22Rv1 (cell line): ENCODE measurements around the gene MTMR11.

Source experiments
- H3K27ac ChIP-seq: fragments of 450-650 bp; 2 replicates; pipeline ENCODE4 v1.5.1; 2017
- ZFX ChIP-seq: fragments of 450-650 bp; IDR thresholded peaks from 2 replicates; pipeline ENCODE4 v1.6.1; 2017; ENCODE audit warnings: antibody characterized with exemption, borderline replicate concordance
- TF ChIP-seq, protein P1 (sequence below): fragments of 450-650 bp; IDR thresholded peaks from 2 replicates; pipeline ENCODE4 v1.5.1; 2017; ENCODE audit warnings: mild to moderate bottlenecking

Gene MTMR11

DNA sequence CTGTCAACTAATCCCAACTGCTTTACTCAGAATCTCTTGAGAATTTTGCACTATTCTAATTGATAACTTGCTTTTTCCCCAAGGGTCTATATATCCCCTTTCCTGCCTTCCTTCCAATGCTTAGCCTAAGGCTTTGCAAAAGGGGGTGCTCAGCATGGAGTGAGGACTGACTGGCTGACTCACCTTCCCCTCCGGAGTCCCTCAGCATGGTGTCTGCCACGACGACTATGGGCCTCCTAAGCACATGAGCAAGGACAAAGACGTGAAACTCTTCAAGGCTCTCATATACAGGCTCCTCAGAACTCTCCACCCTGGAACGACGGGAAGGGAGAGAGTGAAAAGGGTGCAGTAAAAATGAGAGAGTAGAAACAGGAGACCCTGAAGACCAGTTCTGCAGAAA is 13.2 kb upstream of the MTMR11 start:
- TF ChIP-seq, protein P1, sequence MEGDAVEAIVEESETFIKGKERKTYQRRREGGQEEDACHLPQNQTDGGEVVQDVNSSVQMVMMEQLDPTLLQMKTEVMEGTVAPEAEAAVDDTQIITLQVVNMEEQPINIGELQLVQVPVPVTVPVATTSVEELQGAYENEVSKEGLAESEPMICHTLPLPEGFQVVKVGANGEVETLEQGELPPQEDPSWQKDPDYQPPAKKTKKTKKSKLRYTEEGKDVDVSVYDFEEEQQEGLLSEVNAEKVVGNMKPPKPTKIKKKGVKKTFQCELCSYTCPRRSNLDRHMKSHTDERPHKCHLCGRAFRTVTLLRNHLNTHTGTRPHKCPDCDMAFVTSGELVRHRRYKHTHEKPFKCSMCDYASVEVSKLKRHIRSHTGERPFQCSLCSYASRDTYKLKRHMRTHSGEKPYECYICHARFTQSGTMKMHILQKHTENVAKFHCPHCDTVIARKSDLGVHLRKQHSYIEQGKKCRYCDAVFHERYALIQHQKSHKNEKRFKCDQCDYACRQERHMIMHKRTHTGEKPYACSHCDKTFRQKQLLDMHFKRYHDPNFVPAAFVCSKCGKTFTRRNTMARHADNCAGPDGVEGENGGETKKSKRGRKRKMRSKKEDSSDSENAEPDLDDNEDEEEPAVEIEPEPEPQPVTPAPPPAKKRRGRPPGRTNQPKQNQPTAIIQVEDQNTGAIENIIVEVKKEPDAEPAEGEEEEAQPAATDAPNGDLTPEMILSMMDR, result no peak
- TF ChIP-seq ZFX, result no peak
- H3K27ac ChIP-seq, result no peak overlapping the region

DNA sequence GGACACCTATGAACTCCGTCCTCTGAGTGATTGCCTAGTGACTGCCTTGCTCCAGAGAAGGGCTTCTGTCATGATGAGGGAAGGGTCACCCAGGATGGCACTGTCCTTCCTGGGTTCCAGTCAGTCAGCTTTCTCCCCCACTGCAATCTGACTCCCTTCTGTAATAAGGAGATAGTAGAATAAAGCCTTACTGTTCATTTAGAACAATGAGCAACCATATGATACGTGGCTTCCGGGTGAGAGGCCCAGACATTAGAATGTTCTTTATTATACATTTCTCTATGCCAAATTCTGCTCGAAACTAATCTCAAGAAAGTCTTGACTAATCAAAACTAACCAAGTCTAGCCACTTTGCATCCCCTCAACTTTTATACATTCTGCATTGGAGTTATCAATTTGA is 8.5 kb upstream of the MTMR11 start:
- TF ChIP-seq, protein P1, result no peak
- no peak for TF ChIP-seq ZFX
- no peak overlapping the region for H3K27ac ChIP-seq

DNA sequence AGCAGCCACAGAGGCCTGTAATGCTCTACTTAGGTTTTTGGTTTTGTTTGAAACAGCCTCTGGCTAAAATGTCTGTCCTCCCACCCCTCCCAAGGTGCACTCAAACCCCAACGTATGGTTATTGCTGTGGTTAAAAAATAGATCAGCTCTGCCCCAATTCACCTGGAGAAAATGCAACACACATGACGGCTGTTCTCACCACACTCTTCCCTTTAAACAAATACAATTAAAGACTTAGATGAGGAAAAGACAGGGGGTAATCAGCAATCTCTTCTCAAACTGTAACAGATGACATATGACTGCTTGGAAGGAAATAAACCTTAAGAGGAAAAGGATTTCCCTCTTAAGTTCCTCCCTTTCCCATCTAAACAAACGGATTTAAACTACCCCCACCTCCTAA is 6.2 kb upstream of the MTMR11 start:
- peak overlapping the region; percentile 97 for H3K27ac ChIP-seq
- TF ChIP-seq ZFX, result no peak
- TF ChIP-seq, protein P1, result no peak

GRCh38 chr1:149942207-149942606 is 5.5 kb upstream of the MTMR11 start:
- peak overlapping the region; percentile 97 for H3K27ac ChIP-seq
- TF ChIP-seq, protein P1, result no peak
- TF ChIP-seq ZFX, result no peak

GRCh38 chr1:149940427-149940826 is 3.7 kb upstream of the MTMR11 start:
- H3K27ac ChIP-seq, result peak overlapping the region; percentile 97
- TF ChIP-seq, protein P1, result no peak
- no peak for TF ChIP-seq ZFX

- H3K27ac ChIP-seq, result peak overlapping the region; percentile 97
These were observed 2.0 kb upstream of the MTMR11 start for GRCh38 chr1:149938668-149939003.

- no peak for TF ChIP-seq ZFX
- TF ChIP-seq, protein P1, result no peak
- peak overlapping the region; percentile 97 for H3K27ac ChIP-seq
These were observed 1.1 kb upstream of the MTMR11 start for GRCh38 chr1:149937759-149938158.

- peak overlapping the region; percentile 97 for H3K27ac ChIP-seq
- TF ChIP-seq ZFX, result no peak
- TF ChIP-seq, protein P1, result 0 out of 2 replicates have a peak, but pooled peaks have one; percentile 7
These were observed 470 bp upstream of the MTMR11 start for GRCh38 chr1:149936992-149937705.
